Esophagus mucosa (tissue), 1 donor: ENCODE measurements around the gene CXCR3. TPM values are rescaled to one million over a fixed set of nuclear protein-coding genes. Genes with fewer than 3 reads are reported as not detected.
"Not testable (repeated sequence)": the region's sequence is repeated elsewhere in the genome, so short reads cannot be mapped to it uniquely, and the experiment has no call there.

Experiments used
- ATAC-seq: fragments of 200-7000 bp; cut with Tn5 transposase; one replicate; pipeline ENCODE4 v1.9.1; 2020
- total RNA-seq: library from RNA; stranded (reverse); gene quantifications from one replicate; pipeline ENCODE4 v1.2.4, GENCODE V29; 2023
- donor health status: DM: yes; HTN: yes; CAD: no.

CXCR3 gene
- not detected for total RNA-seq

DNA sequence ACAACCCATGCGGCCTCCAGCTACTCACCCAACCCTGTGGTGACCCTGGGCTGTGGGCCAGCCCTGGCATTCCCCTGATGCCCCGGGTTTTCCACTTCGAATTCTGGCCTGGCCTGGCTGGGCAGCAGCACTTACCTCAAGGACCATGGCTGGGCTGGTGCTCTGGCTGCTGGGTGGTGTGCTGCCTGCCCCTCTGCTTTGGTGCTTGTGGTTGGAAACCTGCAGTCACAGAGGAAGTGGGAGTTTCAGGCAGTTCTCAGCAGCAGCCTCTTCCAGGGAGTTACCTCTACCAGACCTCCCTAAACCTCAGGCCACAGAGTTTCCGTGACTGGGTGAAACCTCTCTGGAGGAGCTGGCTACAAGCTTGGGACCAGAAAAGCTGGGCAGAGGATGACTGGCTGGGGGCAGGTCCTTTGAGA lies at the start of gene CXCR3:
Gene CXCR3 (minus strand): TSS at position 209 of the 419 bp plus-strand sequence. CDS start 62 bp downstream, at position 147.
- ATAC-seq, result no peak

DNA sequence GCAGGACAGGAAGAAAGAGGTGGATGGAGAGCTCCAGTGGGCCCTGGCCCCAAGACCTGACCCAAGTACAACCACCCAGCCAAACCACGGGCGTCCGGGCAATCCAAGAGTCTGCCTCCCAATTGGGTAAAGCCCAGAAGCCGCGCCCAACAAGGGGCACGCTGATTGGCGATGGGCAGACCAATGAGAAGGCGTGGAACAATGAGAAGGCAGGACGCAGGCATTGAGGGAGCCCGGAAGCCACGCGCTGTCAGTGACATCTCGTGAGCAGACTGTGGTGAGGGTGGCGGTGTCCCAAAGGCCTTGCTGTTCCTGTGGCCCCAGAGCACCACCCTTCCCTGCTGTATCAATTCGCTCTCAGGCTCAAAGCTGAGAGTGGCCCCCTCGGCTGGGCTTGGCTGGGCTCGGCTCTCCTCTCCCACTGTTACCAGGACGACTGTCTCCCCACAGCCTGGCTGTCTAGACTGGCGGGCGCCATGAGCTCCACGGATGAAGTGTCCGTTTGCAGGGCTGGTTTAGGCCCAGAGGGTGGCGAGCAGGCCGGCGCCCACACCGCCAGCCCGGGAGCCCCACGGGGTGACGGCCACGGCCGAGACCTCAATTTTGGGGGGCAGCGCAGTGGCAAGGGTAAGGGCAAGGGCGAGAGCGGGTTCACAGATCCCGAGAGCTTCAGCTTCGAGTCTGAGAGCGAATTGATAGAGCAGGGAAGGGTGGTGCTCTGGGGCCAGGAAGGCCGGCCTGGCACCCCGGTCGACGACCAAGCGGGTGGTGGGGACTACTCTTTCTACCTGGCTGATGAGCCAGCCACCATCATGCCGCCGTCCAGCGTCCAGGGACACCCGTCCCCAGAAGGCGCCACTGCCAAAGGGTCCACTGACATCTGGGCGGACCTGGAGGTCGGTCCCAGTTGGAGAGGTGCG lies 49.3 kb upstream of the CXCR3 start, which contains the start of gene LOC101059915:
Gene LOC101059915 (plus strand): TSS at position 219 of the 920 bp plus-strand sequence.
- no peak for ATAC-seq

DNA sequence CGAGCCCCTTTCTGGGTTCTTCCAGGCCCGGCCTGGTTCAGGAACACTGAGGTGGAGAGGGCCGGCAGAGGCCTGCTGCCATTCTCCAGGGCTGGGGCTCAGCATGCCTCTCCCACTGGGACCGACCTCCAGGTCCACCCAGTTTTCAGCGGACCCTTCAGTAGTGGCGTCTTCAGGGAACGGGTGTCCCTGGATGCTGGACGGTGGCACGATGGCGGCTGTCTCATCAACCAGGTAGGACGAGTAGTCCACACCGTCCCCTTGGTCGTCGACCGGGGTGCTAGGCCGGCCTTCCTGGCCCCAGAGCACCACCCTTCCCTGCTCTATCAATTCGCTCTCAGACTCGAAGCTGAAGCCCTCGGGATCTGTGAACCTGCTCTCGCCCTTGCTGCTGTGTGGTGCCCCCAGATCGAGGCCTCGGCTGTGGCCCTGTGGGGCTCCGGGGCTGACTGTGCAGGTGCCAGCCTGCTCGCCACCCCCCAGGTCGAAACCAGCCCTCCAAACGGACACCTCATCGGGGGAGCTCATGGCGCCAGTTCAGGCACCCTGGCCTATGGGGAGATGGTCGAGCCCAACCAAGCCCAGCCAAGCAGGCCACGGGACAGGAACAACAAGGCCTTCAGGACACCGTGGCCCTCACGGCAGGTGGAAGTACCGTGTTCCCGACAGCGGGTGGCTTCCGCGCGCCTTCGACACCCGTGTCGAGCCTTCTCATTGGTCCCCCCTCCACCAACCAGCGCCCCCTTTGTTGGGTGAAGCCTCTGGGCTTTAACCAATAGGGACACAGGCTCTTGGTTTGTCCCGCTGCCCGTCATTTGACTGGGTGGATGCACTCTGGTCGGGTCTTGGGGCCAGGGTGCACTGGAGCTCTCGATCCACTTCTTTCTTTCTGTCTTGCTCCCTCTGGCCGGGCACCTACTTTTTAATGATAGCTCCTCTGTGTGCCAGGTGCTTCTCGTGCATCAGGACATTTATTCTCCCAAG lies 48.2 kb upstream of the CXCR3 start:
- no peak for ATAC-seq

GRCh38 chrX:71665747-71666146 lies 47.4 kb upstream of the CXCR3 start:
- no peak for ATAC-seq

DNA sequence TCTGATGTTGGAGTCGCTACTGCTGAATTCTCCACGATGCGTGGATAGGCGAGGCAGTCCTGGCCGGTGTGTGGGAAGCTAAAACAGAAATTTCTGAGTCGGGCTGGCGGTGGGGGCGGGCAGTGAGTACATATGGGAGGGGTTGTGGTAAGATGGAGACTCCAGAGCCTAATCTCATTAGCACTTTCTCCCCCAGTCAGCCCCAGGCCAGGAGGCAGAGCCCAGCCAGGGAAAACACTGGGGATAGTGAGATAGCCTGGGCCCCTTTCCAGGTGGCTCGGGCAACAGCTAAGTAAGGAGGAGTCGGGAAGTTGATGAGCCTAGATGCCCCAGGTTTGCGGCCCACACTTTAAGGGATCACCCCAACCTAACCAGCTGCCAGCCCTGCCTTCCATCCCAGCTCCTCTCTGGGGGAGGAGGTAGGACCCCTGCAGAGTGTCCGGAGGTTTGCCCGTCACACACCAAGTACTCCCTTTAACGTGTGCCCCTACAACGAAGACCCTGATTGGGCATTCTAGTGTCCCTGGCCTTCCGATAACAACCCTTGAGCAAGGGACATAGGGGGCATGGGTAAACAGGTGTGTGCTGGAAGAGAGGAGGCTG lies 46.7 kb upstream of the CXCR3 start:
- no peak for ATAC-seq

GRCh38 chrX:71664202-71664601 lies 45.9 kb upstream of the CXCR3 start:
- ATAC-seq, result peak; percentile 22

GRCh38 chrX:71663238-71663637 lies 44.9 kb upstream of the CXCR3 start:
- ATAC-seq, result not testable (repeated sequence)

DNA sequence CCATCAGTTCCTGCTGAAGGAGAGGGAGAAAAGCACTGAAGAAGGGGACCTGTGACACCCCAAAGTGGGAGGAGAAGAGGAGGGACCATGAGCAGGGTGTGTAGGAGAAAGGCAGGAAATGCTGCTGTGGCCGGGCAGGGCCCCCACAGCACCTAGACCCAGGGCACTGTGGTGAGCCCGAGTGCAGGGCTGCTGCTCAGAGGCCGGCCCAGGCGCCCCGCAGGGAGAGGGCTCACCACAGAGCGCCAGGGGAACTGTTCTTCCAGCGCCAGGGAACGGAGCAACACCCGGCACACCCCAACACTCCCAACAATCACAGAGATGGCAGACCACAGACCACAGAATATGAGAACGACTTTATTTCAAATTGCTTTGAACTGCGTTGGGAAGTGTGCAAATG lies 44.3 kb upstream of the CXCR3 start:
- ATAC-seq, result not testable (repeated sequence)

DNA sequence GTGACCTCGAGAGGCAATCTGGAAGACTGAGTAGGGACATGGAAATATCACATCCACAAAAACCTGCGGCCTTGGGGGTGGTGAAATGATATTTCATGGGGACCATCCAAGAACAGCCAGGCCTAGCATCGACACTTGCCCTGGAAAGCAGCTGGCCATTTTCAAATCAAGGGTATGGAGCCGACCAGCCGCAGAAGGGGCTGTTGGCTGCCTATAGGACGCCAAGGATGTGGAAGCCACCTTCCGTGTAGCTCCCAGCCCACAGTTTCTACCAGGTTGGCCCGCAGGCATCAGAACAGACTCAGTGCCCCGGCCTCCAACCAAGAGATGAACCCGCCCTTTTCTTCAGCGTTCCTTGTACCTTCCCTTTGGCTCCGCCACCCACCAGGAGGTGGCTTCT lies 43.6 kb upstream of the CXCR3 start:
- ATAC-seq, result no peak

DNA sequence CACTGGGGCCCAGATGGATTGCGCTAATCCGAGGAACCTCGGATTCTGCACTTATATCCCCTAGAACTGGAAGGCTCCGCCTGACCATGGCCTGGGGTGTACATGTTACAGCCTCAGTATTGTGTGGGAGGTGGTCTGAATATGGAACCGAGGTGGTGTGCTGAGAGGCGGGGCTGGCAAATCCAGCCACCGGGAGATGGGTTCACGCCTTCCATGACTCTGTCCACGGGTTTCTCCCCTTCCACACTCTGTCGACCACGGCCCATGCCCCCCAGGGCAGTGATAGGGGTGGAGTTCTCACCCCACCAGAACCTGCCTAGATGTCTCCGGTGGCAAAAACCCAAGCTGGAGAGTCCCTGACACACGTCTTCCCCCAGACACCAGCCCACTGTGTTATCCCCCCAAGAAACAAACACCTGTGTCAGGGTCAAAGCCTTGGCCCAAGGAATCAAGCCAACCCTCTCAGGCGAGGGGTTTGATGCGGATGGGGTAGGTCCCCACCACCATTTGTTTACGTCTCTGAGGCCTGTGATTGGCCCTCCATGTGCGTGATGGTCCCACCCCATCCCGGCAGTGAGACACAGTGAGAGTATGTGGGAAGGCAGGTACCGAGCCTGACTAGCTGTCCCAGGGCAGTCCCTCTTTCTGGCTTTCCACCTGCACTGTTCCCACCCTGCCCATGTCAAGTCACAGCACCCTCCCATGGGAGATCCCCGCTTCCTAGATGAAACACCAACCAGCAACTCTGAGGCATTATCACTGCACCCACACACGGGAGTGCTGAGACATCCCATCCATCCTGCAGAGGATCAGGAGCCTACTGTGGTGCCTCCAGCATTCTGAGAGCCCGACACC lies 42.5 kb upstream of the CXCR3 start:
- ATAC-seq, result peak; percentile 62

DNA sequence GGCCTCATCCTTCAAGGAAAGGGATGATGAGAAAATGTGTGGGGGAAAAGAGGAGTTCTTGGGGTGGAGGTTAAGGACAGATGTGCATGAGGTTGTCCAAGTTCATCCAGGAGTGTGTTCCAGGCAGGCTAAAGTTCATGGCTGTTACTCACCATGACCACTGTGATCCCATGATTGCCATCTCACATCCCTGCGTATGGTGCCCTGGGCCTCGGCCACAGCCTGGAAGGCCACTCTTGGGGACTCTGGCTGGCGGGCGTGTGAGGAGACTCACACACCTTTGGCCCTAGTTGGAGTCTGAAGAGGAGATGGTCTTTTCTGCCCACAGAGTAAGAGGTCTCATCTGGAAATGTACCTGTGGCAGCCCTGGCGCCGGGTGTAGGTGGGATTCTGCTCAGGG lies 41.6 kb upstream of the CXCR3 start:
- ATAC-seq, result no peak

DNA sequence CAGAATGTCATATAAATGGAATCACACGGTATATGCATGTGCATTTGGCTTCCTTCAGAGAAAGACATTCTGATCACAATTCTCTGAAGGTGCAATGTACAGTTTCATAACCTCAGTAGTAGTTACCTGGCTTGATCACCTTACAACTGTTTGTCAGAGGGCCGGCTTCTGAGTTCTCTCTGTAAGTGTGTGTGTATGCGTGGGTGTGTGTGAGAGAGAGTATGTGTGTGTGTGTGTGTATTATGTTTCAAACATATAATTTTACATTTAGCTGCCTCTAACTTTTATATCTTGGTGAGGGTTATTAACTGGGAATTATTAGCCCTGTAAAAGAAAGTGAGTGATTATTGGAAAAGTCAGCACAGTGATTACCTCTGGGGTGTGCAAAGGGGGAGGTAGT lies 41.0 kb upstream of the CXCR3 start:
- ATAC-seq, result no peak

- ATAC-seq, result no peak
These were observed 39.0 kb upstream of the CXCR3 start for GRCh38 chrX:71657267-71657666.

- no peak for ATAC-seq
These were observed 35.0 kb upstream of the CXCR3 start for GRCh38 chrX:71653344-71653743.

DNA sequence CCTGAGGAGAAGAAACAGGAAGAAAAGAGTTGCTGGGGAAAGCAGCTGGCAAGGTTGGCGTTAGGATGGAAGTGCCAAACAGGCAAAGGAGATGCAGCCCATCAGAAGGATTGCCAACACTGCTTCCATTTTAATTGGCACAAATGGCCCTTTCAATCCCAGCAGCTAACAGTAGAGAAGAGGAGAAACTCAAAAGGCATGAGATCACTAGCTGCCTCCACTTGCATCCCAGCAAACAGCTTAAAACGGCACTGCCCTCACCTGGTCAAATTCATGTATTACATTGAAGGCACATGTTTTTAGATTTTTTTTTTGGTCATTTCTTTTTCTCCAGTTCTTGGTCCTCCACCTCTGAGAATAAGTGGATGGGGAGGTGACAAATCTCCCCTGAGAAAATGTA lies 34.1 kb upstream of the CXCR3 start:
- peak; percentile 65 for ATAC-seq

DNA sequence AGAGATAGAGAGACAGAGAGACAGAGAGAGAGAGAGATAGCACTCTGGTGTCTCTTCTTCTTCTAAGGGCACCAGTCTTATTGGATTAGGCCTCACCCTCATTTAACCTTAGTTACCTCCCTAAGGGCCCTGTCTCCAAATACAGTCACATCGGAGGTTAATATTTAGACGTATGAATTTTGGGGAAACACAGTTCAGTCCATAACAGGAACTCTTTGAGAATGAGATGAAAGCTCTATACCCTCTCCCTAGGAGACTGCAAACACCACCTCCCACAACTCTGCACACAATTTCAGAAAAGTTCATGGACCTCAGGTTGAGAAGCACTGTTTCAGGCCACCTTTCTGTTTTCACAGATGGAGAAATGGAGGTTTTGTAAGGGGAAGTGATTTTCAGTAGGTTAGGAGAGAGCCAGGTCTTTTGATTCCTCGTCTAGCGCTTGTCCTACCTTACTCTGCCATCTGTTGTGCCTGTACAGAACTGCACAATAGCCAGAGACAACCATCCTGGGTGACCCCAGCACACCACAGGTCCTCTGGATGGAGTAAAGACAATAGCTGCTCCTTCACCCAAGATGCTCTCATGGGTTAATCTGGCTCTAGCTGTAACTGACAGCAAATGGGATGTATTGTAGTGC lies 32.1 kb upstream of the CXCR3 start:
- ATAC-seq, result peak; percentile 55

GRCh38 chrX:71644406-71644805 lies 26.1 kb upstream of the CXCR3 start:
- ATAC-seq, result not testable (repeated sequence)

- no peak for ATAC-seq
These were observed 21.7 kb upstream of the CXCR3 start for GRCh38 chrX:71640002-71640401.

- no peak for ATAC-seq
These were observed 20.1 kb upstream of the CXCR3 start for GRCh38 chrX:71638409-71638808.

GRCh38 chrX:71637848-71638247 lies 19.5 kb upstream of the CXCR3 start:
- ATAC-seq, result no peak

DNA sequence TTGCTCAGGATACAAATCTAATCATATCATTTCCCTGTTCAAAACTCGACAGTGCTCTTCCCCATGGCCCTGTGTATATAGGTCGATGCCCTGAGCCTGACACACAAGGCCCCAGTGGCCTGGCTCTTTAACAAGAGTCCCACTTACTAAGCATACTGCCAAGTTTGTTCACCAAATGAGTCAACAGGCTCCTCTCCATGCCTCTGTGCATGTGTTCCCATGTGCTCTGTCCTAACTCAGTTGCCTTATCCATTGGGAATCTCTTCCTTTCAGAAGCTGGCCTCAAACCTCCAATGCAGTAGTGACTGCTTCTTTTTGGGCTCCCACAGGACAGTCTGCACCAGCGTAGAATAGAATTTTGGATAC lies 18.9 kb upstream of the CXCR3 start:
- no peak for ATAC-seq
